Keratinocyte (primary cell): ENCODE measurements around the gene TMEM131. TPM values are rescaled to one million over a fixed set of nuclear protein-coding genes. Genes with fewer than 3 reads are reported as not detected.

Experiments
- DNase-seq: peaks from one replicate; pipeline ENCODE4 v3.0.0-alpha.2; 2011; ENCODE audit warnings: low read depth, missing footprints, low spot score
- FAIRE-seq: peaks from 2 replicates; lab custom pipeline; 2011; peaks lifted over from hg19 to GRCh38; lab: Jason Lieb, UNC
- H2AFZ ChIP-seq: 2 replicates; pipeline ENCODE4 v1.6.0; 2012; ENCODE audit warnings: low read length, control low read depth, inconsistent platforms; ENCODE audit not compliant: control insufficient read depth
- H3K27ac ChIP-seq: 2 replicates; pipeline ENCODE4 v1.5.1; 2011; ENCODE audit warnings: low read length; ENCODE audit not compliant: control insufficient read depth, insufficient read depth
- H3K27me3 ChIP-seq: 3 replicates; pipeline ENCODE4 v1.6.0; 2011; ENCODE audit warnings: low read length; ENCODE audit not compliant: control insufficient read depth, insufficient read depth; ENCODE audit errors: extremely low read depth
- H3K36me3 ChIP-seq, 2 experiments: 2 replicates in 1 of 2; 3 replicates in 1 of 2; pipeline ENCODE4 v1.5.1; 2011; ENCODE audit warnings: low read length in 2 of 2, mild to moderate bottlenecking in 1 of 2; ENCODE audit not compliant: control insufficient read depth in 2 of 2, insufficient read depth in 2 of 2; ENCODE audit errors: extremely low read depth in 1 of 2
- H3K4me1 ChIP-seq: 3 replicates; pipeline ENCODE4 v1.5.1; 2011; ENCODE audit warnings: low read length; ENCODE audit not compliant: control insufficient read depth, insufficient read depth; ENCODE audit errors: extremely low read depth
- H3K4me2 ChIP-seq: 3 replicates; pipeline ENCODE4 v1.6.0; 2011; ENCODE audit warnings: low read depth, low read length; ENCODE audit not compliant: control insufficient read depth, insufficient read depth; ENCODE audit errors: extremely low read depth
- H3K4me3 ChIP-seq, 3 experiments: fragments of 200-600 bp in 1 of 3; sonication (generic) in 1 of 3; 2 replicates in 2 of 3; 3 replicates in 1 of 3; pipeline ENCODE4 v1.5.1; 2011 to 2016; ENCODE audit warnings: low read length in 3 of 3, mild to moderate bottlenecking in 3 of 3, control low read depth in 2 of 3, inconsistent platforms in 1 of 3, low read depth in 1 of 3, mixed read lengths in 1 of 3, mixed run types in 1 of 3, moderate library complexity in 1 of 3; ENCODE audit not compliant: control insufficient read depth in 2 of 3, insufficient read depth in 2 of 3; ENCODE audit errors: extremely low read depth in 1 of 3
- H3K79me2 ChIP-seq: 2 replicates; pipeline ENCODE4 v1.6.0; 2012; ENCODE audit warnings: low read length; ENCODE audit not compliant: control insufficient read depth, insufficient read depth
- H3K9ac ChIP-seq: 3 replicates; pipeline ENCODE4 v1.6.0; 2011; ENCODE audit warnings: low read length; ENCODE audit not compliant: control insufficient read depth, insufficient read depth; ENCODE audit errors: extremely low read depth
- H3K9me1 ChIP-seq: 3 replicates; pipeline ENCODE4 v1.6.0; 2011; ENCODE audit warnings: low read length; ENCODE audit not compliant: control insufficient read depth, insufficient read depth; ENCODE audit errors: extremely low read depth
- H3K9me3 ChIP-seq: 2 replicates; pipeline ENCODE4 v1.5.1; 2012; ENCODE audit warnings: low read depth, low read length; ENCODE audit not compliant: control insufficient read depth
- H4K20me1 ChIP-seq: 3 replicates; pipeline ENCODE4 v1.6.0; 2011; ENCODE audit warnings: low read length; ENCODE audit not compliant: control insufficient read depth, insufficient read depth; ENCODE audit errors: extremely low read depth
- EZH2 ChIP-seq: IDR thresholded peaks from one replicate; pipeline ENCODE4 v1.6.1; 2012; ENCODE audit warnings: inconsistent platforms, mild to moderate bottlenecking, low read length, moderate library complexity
- dilution Hi-C: fragments of 300-500 bp; cut with MboI; formaldehyde crosslinking; loops from one replicate; pipeline ENCODE4 v1.7.0; 2020; ENCODE audit warnings: low sequenced_read_pairs; ENCODE audit not compliant: extremely low pct_ligation_motif_present
- polyA plus RNA-seq, 5 experiments: library from polyadenylated mRNA; depleted of rRNA in 3 of 5; stranded (reverse) in 3 of 5; stranded (forward) in 1 of 5; unstranded in 1 of 5; fragments of >200 nt; gene quantifications; 1 replicate in 1 of 5; 2 replicates in 3 of 5; 3 replicates in 1 of 5; pipeline versions ENCODE4 v1.2.1 to v1.2.3, GENCODE V29; 2011 to 2012; ENCODE audit warnings: missing spikeins in 2 of 5, low read depth in 1 of 5, low replicate concordance in 1 of 5
- TF ChIP-seq, protein P1 (sequence below), 3 experiments: IDR thresholded peaks in 1 of 3; conservative IDR thresholded peaks in 1 of 3; optimal IDR thresholded peaks in 1 of 3; 2 replicates in 2 of 3; 3 replicates in 1 of 3; pipeline versions ENCODE3 to v1.5.1; 2011; ENCODE audit warnings: low read length in 3 of 3, mild to moderate bottlenecking in 3 of 3, moderate library complexity in 2 of 3, control low read depth in 1 of 3, inconsistent platforms in 1 of 3; ENCODE audit not compliant: insufficient read depth in 2 of 3; ENCODE audit errors: extremely low read depth in 1 of 3

The TMEM131 gene
- polyA plus RNA-seq, 1 donor (not counting 4 experiments of a cell fraction or from before 2014, with no cell fraction given): 25.5 TPM

DNA sequence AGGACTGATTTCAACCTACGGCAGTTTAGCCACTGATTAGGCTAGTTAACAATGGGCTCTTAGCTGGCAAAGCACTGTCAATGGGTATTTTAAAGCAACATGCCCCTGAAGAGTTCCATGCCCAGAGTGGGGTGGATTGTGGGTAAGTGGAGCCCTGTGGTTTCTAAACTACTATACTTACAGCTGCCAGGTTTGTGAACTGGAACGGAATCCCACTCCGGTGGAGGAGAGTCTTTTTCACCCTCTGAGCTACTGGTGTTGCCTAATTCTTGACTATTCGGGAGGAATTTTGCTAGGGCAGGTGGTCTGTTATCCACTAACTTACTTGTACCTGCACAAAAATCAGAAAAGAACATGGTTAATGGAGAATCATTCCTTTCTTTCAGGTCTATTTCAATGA is 229.8 kb downstream of the TMEM131 start:
- Histone ChIP-seq H3K9me1 (no peaks in the 10 kb centered on the region), H4K20me1 (no peaks in the 10 kb centered on the region), H3K27ac (no peak overlapping the region), H3K27me3 (no peaks in the 10 kb centered on the region), H2AFZ (no peak overlapping the region), H3K9me3 (no peaks in the 10 kb centered on the region), H3K4me1 (peaks cover 7% of the 10 kb centered on the region), H3K4me2 (no peak overlapping the region), H3K4me3 (no peak overlapping the region), H3K36me3 (peaks cover 22 to 30% of the 10 kb centered on the region in 2 experiments), H3K79me2 (no peaks in the 10 kb centered on the region), H3K9ac (no peak overlapping the region)
- no peak for FAIRE-seq
- no peak for DNase-seq
- dilution Hi-C loops: no loop called here
- TF ChIP-seq, protein P1, sequence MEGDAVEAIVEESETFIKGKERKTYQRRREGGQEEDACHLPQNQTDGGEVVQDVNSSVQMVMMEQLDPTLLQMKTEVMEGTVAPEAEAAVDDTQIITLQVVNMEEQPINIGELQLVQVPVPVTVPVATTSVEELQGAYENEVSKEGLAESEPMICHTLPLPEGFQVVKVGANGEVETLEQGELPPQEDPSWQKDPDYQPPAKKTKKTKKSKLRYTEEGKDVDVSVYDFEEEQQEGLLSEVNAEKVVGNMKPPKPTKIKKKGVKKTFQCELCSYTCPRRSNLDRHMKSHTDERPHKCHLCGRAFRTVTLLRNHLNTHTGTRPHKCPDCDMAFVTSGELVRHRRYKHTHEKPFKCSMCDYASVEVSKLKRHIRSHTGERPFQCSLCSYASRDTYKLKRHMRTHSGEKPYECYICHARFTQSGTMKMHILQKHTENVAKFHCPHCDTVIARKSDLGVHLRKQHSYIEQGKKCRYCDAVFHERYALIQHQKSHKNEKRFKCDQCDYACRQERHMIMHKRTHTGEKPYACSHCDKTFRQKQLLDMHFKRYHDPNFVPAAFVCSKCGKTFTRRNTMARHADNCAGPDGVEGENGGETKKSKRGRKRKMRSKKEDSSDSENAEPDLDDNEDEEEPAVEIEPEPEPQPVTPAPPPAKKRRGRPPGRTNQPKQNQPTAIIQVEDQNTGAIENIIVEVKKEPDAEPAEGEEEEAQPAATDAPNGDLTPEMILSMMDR (optimal IDR thresholded peaks at IDR 0.05 in 1 of 3, IDR thresholded peaks at IDR 0.05 in 1 of 3, conservative IDR thresholded peaks at IDR 0.05 in 1 of 3; ENCODE audit: extremely low read depth in 1 of 3, insufficient read depth in 2 of 3, low read length in 3 of 3): no peak
- no peak for TF ChIP-seq EZH2

DNA sequence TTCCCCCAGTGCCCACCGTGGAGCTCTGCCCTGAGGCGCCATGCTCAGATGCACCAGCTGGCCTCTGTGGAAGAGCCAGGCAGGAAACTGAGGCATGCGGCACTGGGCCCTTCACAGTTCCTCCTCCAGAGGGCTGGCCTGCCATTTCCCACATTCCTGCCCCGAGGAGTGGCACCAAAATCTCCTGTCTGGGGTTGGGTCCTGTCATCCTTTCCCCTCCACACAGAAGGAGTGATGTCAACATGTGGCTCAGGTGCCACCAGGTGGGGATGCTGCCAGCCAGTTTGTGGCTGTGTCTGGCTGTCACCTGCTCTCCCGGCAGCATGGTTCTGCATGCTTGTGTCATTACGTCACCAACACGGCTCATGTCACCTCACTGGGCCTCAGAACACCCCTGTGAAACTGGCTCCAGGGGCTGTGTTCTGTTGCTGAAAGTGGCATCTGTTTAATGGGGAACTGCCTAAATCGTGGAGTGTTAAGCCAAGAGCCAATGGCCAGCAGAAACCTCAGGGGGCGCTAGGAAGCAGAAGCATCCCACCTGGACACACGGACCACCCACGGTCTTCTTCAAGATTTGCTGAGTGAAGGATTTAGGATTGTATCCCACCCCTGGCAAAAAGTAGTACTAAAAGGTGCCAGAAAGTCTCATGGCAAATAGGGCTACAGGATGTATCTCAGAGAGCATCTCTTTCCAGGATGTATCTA is 231.0 kb downstream of the TMEM131 start:
- Histone ChIP-seq H3K9me3 (no peaks in the 10 kb centered on the region), H3K4me1 (peaks cover 7% of the 10 kb centered on the region), H3K36me3 (peaks cover 25 to 34% of the 10 kb centered on the region in 2 experiments), H3K9ac (no peak overlapping the region), H3K9me1 (no peaks in the 10 kb centered on the region), H3K79me2 (no peaks in the 10 kb centered on the region), H2AFZ (no peak overlapping the region), H3K27me3 (no peaks in the 10 kb centered on the region), H3K4me3 (no peak overlapping the region), H3K4me2 (no peak overlapping the region), H4K20me1 (no peaks in the 10 kb centered on the region), H3K27ac (no peak overlapping the region)
- dilution Hi-C loops: no loop called here
- TF ChIP-seq EZH2: no peak
- TF ChIP-seq, protein P1 (optimal IDR thresholded peaks at IDR 0.05 in 1 of 3, IDR thresholded peaks at IDR 0.05 in 1 of 3, conservative IDR thresholded peaks at IDR 0.05 in 1 of 3; ENCODE audit: extremely low read depth in 1 of 3, insufficient read depth in 2 of 3, low read length in 3 of 3): no peak
- FAIRE-seq: no peak
- no peak for DNase-seq
